AG04449 (cell line): ENCODE data around the gene YTHDF1.

Experiments
- CTCF ChIA-PET: fragments of 350-600 bp; formaldehyde crosslinking; extraction: SDS; loops from one replicate; lab custom pipeline; 2021; ENCODE audit warnings: antibody characterized with exemption; lab: Yijun Ruan, JAX
- POLR2A ChIA-PET: fragments of 400-600, 350-600 bp; formaldehyde crosslinking; extraction: SDS; loops from one replicate; lab custom pipeline; 2020; ENCODE audit warnings: antibody characterized with exemption, inconsistent platforms; lab: Yijun Ruan, JAX
- DNase-seq: peaks from one replicate; pipeline ENCODE4 v3.0.0-alpha.2; 2010; ENCODE audit warnings: low read depth, low spot score
- H3K4me3 ChIP-seq: 2 replicates; pipeline ENCODE4 v1.5.1; 2011; ENCODE audit warnings: low read depth, mild to moderate bottlenecking, control low read depth, low read length
- CTCF ChIP-seq: IDR thresholded peaks from one replicate; pipeline ENCODE4 v1.5.1; 2011; ENCODE audit warnings: mild to moderate bottlenecking, moderate library complexity, low read length, control low read depth, inconsistent platforms; ENCODE audit not compliant: insufficient read depth; ENCODE audit errors: missing control alignments

YTHDF1 gene

GRCh38 chr20:63205896-63206295, 10.0 kb downstream of the YTHDF1 start:
- POLR2A ChIA-PET: no interaction called here
- DNase-seq: no peak

DNA sequence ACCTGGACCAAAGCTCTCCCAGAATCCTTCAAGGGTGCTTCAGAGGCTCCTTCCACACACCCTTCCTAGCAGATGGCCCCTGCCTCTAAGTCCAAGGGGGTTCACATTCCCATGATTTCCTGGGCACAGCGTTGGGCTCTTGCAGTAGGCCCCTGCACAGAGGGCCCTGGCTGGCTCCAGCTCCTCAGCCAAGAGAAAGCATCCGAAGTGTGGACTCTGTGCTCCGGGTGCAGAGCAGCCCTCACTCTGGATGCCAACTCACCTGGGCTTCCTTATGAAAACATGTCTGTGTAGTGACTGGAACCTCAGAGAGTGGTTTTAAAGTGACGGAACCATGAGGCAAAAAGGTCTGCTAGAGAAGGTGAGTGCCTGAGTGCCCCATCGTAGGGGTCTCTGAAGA, 11.6 kb downstream of the YTHDF1 start:
- POLR2A ChIA-PET: interaction anchor here (0.6 kb wide), 1 partner anchor 10 kb away, joined by 4 read pairs; no protein-coding TSS in a partner anchor
- TF ChIP-seq CTCF: no peak
- CTCF ChIA-PET: interaction anchor here (1.1 to 3.0 kb wide), 4 partner anchors 10 to 106 kb away, joined by 3 to 17 read pairs (median 6); no protein-coding TSS in a partner anchor
- DNase-seq: no peak
- no peak overlapping the region for H3K4me3 ChIP-seq

More at GRCh38 chr20:63205896-63206295, 10.0 kb downstream of the YTHDF1 start:
- no peak overlapping the region for H3K4me3 ChIP-seq
- CTCF ChIA-PET: interaction anchor here (1.7 kb wide), 1 partner anchor 9 kb away, joined by 8 read pairs; no protein-coding TSS in a partner anchor
- no peak for TF ChIP-seq CTCF

GRCh38 chr20:63202811-63203526, 13.0 kb downstream of the YTHDF1 start:
- ChIA-PET CTCF (interaction anchor here (1.1 to 3.0 kb wide), 4 partner anchors 11 to 107 kb away, joined by 3 to 17 read pairs (median 4); no protein-coding TSS in a partner anchor), POLR2A (no interaction called here)
- DNase-seq: no peak
- TF ChIP-seq CTCF: no peak
- no peak overlapping the region for H3K4me3 ChIP-seq

DNA sequence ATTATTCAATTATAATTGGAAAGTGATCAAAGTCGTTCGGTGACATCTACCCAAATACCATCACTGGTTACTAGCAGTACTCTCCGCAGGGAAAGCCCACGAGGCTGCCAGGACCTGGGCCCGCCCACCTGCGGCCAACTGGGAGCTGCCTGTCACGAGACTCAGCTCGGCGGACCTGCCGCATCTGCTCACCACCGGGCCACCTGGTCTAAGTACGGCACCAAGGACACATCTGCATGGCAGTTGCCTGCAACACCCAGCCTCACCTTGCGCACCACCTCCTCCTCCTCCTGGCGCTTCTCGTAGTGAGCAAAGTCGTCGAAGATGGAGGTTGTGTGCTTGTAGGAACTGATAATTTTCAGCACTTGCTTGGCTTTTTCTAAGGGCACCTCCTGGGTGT, 13.9 kb downstream of the YTHDF1 start:
- no peak overlapping the region for H3K4me3 ChIP-seq
- TF ChIP-seq CTCF: no peak
- DNase-seq: no peak
- POLR2A ChIA-PET: no interaction called here
- CTCF ChIA-PET: interaction anchor here (1.2 to 3.0 kb wide), 2 partner anchors 10 to 21 kb away, joined by 3 to 17 read pairs; no protein-coding TSS in a partner anchor

- H3K4me3 ChIP-seq: no peak overlapping the region
- DNase-seq: no peak
- ChIA-PET POLR2A (no interaction called here), CTCF (interaction anchor here (0.7 to 3.3 kb wide), 4 partner anchors 15 to 26 kb away, joined by 3 to 15 read pairs (median 4); no protein-coding TSS in a partner anchor)
- TF ChIP-seq CTCF: no peak
Measured at GRCh38 chr20:63198606-63199005, 17.3 kb downstream of the YTHDF1 start.
